HG03097 (cell line): ENCODE measurements around the gene CAPN1.
"Not testable (repeated sequence)": the region's sequence is repeated elsewhere in the genome, so short reads cannot be mapped to it uniquely, and the experiment has no call there.

Source experiments
- ATAC-seq: cut with Tn5 transposase; IDR thresholded peaks from one replicate; pipeline ENCODE4 v1.9.1; 2021; ENCODE audit not compliant: unreplicated experiment, low FRiP score

Gene CAPN1

GRCh38 chr11:65181569-65182257, at the start of gene CAPN1:
Gene CAPN1, plus strand, starts transcription at chr11:65181928. Its CDS starts 774 bp downstream, at chr11:65182702.
- ATAC-seq = no peak

DNA sequence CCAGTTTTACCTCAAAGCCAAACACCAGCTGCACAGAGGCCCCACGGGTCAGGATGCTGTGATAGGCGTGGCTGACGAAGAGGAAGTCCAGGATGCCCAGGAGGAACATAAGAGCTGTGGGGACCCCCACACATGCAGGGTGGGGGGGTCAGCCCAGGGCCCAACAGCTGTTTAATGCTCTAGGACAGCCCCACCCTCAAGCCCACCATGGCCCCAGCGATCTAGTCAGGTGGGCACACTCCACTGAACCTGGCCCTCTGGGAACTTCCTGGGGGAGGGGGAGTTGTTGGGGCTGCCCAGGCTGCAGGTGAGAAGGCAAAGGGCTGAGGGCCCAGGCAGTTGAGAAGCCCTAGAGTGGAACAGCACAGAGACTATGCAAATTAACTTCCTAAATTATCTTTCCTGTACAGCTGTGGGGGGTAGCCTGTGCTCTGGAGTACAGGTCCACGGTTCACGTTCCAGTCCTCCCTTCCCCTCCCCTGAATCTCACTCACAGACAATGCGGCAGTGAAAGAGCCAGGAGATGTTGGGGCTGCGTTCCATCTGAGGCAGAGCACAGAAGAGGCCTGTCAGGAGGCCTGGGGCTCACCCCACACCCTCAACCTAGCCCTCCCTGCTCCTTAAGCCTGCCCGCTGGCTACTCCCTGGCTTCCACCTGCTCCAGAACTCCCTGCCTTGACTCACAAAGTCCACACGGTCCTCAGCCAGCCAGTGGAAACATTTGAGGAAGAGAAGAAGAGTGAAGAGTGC, 49.3 kb upstream of the CAPN1 start:
- no peak for ATAC-seq

GRCh38 chr11:65132988-65133700, 48.6 kb upstream of the CAPN1 start:
- ATAC-seq = no peak

DNA sequence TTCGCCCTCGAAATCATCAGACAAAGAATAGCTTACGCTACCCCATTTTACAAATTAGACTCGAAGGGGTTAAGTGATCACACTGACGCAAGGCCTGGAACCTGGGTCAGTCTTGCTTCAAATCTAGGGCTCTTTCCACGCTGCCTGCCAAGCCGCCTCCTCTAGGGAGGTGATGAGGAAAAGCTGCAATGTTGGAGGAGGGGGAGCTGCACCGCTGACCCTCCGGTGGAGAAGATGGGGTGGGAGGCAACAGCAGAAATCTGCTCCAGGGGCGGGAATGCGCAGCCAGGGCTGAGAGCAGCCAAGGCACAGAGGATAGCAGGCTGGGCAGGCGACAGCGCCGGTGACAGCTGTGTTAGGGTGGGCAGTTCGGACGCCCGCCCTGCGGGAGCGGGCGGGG, 48.0 kb upstream of the CAPN1 start:
- ATAC-seq = no peak

GRCh38 chr11:65134240-65134951, 47.3 kb upstream of the CAPN1 start, which contains the start of gene SYVN1:
Gene SYVN1, minus strand, starts transcription at chr11:65134519. Its CDS starts 918 bp downstream, at chr11:65133601.
- ATAC-seq = peak; percentile 54

- ATAC-seq = peak; percentile 56
Measured at GRCh38 chr11:65134952-65135632, 46.6 kb upstream of the CAPN1 start.

DNA sequence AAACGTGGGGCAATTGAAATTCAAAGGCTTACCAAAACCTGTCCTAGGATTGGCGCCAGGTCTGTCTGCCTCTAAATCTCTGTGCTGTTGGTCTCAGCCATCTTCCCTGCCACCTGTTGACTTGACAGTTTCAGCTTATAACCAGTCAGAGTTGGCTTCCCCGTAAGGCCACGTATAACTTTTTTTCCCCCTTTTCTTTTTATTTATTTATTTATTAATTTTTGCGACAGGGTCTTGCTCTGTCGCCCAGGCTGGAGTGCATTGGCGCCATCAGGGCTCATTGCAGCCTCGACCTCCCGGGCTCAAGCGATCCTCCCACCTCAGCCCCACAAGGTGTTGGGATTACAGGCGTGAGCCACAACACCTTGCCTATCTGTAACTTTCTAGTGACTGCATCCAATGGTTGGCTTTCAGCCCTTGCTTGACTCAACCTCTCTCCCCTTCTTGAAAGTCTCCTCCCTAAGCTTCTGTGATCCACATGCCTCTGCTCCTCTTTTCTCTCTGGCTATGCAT, 46.0 kb upstream of the CAPN1 start:
- no peak for ATAC-seq

DNA sequence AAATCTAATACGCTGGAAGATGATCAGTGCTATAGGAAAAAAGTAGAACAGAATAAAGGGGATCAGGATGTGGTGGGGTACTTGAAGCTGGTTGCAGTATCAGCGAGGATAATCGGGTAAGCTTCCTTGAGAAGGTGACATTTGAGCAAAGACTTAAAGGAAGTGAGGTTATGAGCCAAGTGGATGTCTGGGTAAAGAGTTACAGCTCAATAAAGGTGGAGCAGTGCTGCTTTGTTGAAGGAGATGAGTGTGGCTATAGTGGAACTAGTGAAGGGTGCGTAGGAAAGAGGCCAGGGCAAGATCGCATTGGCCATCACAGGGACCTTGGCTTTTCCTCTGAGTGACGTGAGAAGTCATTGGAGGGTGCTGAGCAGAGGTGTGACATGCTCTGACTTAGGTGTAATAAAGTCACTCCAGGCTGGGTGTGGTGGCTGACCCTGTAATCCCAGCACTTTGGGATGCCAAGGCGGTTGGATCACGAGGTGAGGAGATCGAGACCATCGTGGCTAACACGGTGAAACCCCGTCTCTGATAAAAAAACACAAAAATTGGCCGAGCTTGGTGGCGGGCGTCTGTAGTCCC, 45.1 kb upstream of the CAPN1 start:
- ATAC-seq = no peak

DNA sequence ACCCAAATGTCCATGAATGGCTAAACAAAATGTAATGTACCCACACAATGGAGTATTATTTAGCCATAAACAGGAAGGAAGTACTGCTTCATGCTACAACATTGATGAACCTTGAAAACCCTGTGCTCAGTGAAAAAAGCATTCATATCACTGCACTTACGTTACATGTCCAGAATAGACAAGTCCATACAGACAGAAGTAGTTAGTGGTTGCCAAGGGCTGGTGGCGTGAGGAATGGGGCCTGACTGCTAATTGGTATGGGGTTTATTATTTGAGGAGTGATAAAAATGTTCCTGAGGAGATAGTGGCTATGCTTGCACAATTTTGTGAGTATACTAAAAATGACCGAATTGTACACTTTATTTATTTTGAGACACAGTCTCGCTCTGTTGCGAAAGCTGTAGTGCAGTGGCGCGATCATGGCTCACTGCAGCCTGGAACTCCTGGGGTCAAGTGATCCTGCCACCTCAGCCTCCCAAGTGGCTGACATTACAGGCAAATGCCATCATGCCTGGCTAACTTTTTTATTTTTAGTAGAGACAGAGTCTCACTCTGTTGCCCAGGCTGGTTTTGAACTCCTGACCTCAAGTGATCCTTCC, 39.7 kb upstream of the CAPN1 start:
- no peak for ATAC-seq

- no peak for ATAC-seq
Measured at GRCh38 chr11:65147352-65148075, 34.2 kb upstream of the CAPN1 start.

GRCh38 chr11:65148657-65149056, 33.1 kb upstream of the CAPN1 start:
- ATAC-seq = no peak

GRCh38 chr11:65150131-65150508, 31.6 kb upstream of the CAPN1 start:
- not testable (repeated sequence) for ATAC-seq

GRCh38 chr11:65150509-65151299, 31.0 kb upstream of the CAPN1 start:
- ATAC-seq = no peak

GRCh38 chr11:65151331-65151899, 30.3 kb upstream of the CAPN1 start:
- no peak for ATAC-seq

DNA sequence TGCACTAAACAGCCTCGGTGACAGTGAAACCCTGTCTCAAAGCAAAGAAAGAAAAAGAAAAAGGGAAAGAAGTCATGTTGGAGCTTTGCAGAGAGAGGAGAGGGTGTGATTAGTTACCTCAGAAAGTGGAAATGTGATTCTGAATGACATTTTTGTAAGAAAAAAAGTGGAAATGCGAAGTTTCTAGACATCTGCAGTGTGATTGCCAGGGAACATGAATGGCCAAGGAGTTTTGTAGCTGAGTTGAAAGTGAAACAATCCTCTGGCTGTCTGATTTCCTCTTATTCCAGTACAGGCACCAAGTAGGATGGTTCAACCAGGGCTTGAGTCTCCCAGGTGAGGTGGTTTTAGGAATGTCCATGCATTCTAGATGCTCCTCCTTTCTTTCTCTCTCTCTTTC, 29.6 kb upstream of the CAPN1 start:
- ATAC-seq = no peak

DNA sequence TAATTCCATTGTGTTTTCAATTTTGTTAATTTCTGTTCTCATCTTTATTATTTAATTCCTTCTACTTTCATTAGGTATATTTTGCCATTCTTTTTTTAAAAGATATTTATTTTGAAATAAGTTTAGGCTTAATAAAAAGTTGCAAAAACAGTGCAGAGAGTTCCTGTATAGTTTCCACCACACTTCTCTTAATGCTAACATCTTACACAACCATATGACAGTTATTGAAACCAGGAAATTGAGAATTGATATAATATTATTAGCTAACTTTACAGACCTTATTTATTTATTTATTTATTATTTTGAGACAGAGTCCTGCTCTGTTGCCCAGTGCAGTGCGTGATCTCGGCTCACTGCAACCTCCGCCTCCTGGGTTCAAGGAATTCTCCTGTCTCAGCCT, 25.5 kb upstream of the CAPN1 start:
- no peak for ATAC-seq

DNA sequence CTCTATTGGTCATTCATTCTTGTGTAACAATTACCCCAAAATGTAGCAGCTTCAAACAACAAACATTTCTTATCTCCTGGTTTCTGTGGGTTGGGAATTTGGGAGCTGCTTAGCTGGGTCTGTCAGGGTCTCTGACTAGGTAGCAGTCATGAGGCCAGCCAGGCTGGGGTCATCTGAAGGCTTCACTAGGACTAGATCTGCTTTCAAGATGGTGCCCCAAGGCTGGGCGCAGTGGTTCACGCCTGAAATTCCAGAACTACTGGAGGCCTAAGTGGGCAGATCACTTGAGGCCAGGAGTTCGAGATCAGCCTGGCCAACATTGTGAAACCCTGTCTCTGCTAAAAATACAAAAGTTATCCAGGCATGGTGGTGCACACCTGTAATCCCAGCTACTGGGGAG, 24.8 kb upstream of the CAPN1 start:
- ATAC-seq = no peak

DNA sequence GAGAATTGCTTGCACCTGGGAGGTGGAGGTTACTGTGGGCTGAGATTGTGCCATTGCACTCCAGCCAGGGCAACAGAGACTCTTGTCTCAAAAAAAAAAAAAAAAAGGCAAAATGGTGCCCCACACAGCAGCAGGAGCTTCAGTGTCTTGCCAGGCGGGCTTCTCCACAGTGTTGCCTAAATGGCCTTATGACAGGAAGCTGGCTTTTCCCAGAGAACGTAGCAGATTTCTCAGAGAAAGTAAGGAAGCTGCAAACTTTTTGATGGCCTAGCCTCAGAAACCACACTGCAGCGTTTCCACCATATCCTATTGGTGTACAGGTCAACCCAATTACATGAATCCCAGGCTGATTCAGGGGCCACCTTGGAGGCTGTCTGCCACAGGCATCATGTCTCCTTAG, 24.4 kb upstream of the CAPN1 start:
- no peak for ATAC-seq
